ENCODE measurements around the gene ARL3.

Gene ARL3

DNA sequence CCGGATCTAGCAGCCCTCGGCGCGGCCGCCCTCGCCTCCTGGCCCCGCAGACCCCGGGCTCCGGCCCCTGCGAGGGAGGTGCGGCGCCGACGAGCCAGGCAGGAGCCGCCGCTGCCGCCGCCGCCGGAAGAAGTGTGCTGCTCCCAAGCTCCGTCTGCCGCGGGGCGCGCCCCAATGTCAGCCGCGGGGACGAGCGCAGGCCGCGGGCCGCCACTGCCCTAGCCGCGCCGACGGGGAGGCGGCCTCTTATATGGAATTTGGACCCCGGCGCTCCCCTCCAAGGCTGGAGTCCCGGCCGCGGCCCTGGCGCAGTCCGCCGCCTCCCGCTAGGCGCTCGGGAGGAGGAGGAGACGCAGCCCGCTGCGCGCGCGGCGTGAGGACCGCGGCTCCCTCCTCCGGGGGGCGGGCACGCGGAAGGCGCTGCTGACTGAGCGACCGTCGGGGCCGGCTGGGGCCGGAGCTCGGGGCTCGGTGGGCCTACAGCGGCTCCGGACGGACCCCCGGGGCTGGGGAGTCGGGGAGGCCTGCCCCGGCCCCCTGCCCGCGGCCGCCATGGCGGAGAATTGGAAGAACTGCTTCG is 70.0 kb downstream of the ARL3 start, which contains the start of gene TRIM8:
TSS of gene TRIM8 (plus strand) at position 414 of the 580 bp plus-strand sequence. CDS start at position 553, 139 bp downstream.
- no peak for FAIRE-seq
- no peak for TF ChIP-seq TAF1 (IDR thresholded peaks at IDR 0.05; ENCODE audit: low read depth, low read length)
- TF ChIP-seq POLR2AphosphoS5 (IDR thresholded peaks at IDR 0.05; ENCODE audit: low read depth, low read length), result 0 out of 2 replicates have a peak, but pooled peaks have one; percentile 21
- TF ChIP-seq POLR2A (IDR thresholded peaks at IDR 0.05; ENCODE audit: low read depth, low read length), result no peak
- no peak for TF ChIP-seq POU2F2 (IDR thresholded peaks at IDR 0.05; ENCODE audit: low read depth, low read length)
- TF ChIP-seq SPI1 (IDR thresholded peaks at IDR 0.05; ENCODE audit: low read depth, low read length), result no peak
- TF ChIP-seq PAX5 (IDR thresholded peaks at IDR 0.05; ENCODE audit: insufficient read depth, low read length, severe bottlenecking), result no peak
- no peak for DNase-seq (ENCODE audit: insufficient read length, low spot score)

DNA sequence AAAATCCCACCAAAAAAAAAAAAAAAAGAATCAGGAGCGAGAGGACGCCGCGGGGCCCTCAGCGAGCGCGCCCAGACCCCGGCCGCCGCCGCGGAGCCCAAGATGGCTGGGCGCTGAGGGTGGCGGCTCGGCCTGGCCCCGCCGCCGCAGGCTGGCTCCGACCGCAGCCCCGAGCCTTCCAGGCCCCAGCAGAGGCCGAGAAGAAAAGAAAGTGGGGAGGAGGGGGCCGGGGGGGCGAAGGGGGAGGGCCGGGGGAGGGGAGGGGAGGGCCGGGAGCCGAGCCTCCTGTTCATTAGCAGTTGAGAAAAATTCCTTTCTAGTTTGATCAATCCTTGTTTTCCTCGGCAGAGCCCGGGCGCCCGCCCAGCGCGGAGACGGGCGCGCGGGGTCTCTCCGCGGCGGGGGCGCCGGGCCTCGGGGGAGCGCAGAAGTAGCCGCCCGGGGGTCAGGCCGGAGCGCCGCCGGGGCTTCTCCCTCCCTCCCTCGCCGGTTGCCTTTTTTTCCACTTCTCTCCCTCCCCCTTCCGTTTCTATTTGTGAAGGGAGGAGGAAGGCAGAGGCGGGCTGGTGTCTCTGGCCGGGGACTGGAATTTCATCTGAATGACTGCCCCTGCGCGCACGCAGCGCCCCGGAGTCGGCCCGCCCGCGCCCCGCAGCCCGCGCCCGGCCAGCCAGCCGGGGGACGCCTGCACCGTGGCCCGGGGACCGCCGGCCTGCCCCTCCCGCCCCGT is 70.7 kb downstream of the ARL3 start:
- DNase-seq (ENCODE audit: insufficient read length, low spot score) (no peak), FAIRE-seq (peak; percentile 45)

GRCh38 chr10:102642736-102643335 is 71.4 kb downstream of the ARL3 start:
- DNase-seq (ENCODE audit: insufficient read length, low spot score), result no peak

More for the DNA sequence above, 70.7 kb downstream of the ARL3 start:
- TF ChIP-seq SPI1 (IDR thresholded peaks at IDR 0.05; ENCODE audit: low read depth, low read length) (no peak), TAF1 (IDR thresholded peaks at IDR 0.05; ENCODE audit: low read depth, low read length) (no peak), POLR2A (IDR thresholded peaks at IDR 0.05; ENCODE audit: low read depth, low read length) (no peak), PAX5 (IDR thresholded peaks at IDR 0.05; ENCODE audit: insufficient read depth, low read length, severe bottlenecking) (no peak), POU2F2 (IDR thresholded peaks at IDR 0.05; ENCODE audit: low read depth, low read length) (no peak), POLR2AphosphoS5 (IDR thresholded peaks at IDR 0.05; ENCODE audit: low read depth, low read length) (no peak)

GRCh38 chr10:102641880-102642735 is 72.1 kb downstream of the ARL3 start:
- peak; percentile 79 for DNase-seq (ENCODE audit: insufficient read length, low spot score)
- TF ChIP-seq POLR2A (IDR thresholded peaks at IDR 0.05; ENCODE audit: low read depth, low read length), result no peak; the same call in 1 of the 2 replicates
- no peak for TF ChIP-seq POLR2AphosphoS5 (IDR thresholded peaks at IDR 0.05; ENCODE audit: low read depth, low read length)
- no peak; the same call in 1 of the 2 replicates for TF ChIP-seq POU2F2 (IDR thresholded peaks at IDR 0.05; ENCODE audit: low read depth, low read length)
- TF ChIP-seq TAF1 (IDR thresholded peaks at IDR 0.05; ENCODE audit: low read depth, low read length), result no peak
- FAIRE-seq, result peak; percentile 97

More at GRCh38 chr10:102642736-102643335, 71.4 kb downstream of the ARL3 start:
- FAIRE-seq, result no peak
- no peak for TF ChIP-seq POLR2AphosphoS5 (IDR thresholded peaks at IDR 0.05; ENCODE audit: low read depth, low read length)
- TF ChIP-seq PAX5 (IDR thresholded peaks at IDR 0.05; ENCODE audit: insufficient read depth, low read length, severe bottlenecking), result no peak
- no peak for TF ChIP-seq SPI1 (IDR thresholded peaks at IDR 0.05; ENCODE audit: low read depth, low read length)
- no peak for TF ChIP-seq POU2F2 (IDR thresholded peaks at IDR 0.05; ENCODE audit: low read depth, low read length)
- TF ChIP-seq POLR2A (IDR thresholded peaks at IDR 0.05; ENCODE audit: low read depth, low read length), result no peak
- TF ChIP-seq TAF1 (IDR thresholded peaks at IDR 0.05; ENCODE audit: low read depth, low read length), result no peak

DNA sequence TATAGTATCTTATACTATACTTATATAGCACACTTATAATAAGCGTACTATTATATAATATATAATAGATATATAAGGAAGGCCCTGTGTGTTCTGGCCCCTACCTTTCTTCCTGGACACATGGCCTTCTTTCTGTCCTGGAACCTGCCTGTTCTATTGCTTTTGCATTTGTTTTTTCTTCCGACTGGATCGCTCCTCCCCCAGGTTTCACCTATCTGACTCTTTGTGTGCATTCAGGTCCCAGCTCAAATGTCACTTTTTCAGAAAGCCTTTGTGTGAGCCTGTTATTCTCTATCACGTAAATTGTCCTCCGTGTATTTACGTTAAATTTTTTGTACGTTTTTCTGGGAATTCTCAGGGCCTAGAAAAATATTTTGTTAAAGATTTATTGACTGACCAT is 72.8 kb downstream of the ARL3 start:
- FAIRE-seq (no peak), DNase-seq (ENCODE audit: insufficient read length, low spot score) (no peak)
- no peak for TF ChIP-seq POLR2AphosphoS5 (IDR thresholded peaks at IDR 0.05; ENCODE audit: low read depth, low read length)
- no peak for TF ChIP-seq POLR2A (IDR thresholded peaks at IDR 0.05; ENCODE audit: low read depth, low read length)
- no peak for TF ChIP-seq SPI1 (IDR thresholded peaks at IDR 0.05; ENCODE audit: low read depth, low read length)
- no peak for TF ChIP-seq POU2F2 (IDR thresholded peaks at IDR 0.05; ENCODE audit: low read depth, low read length)
- no peak for TF ChIP-seq PAX5 (IDR thresholded peaks at IDR 0.05; ENCODE audit: insufficient read depth, low read length, severe bottlenecking)
- no peak for TF ChIP-seq TAF1 (IDR thresholded peaks at IDR 0.05; ENCODE audit: low read depth, low read length)

GRCh38 chr10:102639537-102639936 is 74.7 kb downstream of the ARL3 start:
- DNase-seq (ENCODE audit: insufficient read length, low spot score), result no peak
- FAIRE-seq, result no peak
- TF ChIP-seq TAF1 (IDR thresholded peaks at IDR 0.05; ENCODE audit: low read depth, low read length) (no peak), POLR2AphosphoS5 (IDR thresholded peaks at IDR 0.05; ENCODE audit: low read depth, low read length) (no peak), POU2F2 (IDR thresholded peaks at IDR 0.05; ENCODE audit: low read depth, low read length) (no peak), POLR2A (IDR thresholded peaks at IDR 0.05; ENCODE audit: low read depth, low read length) (no peak), SPI1 (IDR thresholded peaks at IDR 0.05; ENCODE audit: low read depth, low read length) (no peak), PAX5 (IDR thresholded peaks at IDR 0.05; ENCODE audit: insufficient read depth, low read length, severe bottlenecking) (no peak)

- TF ChIP-seq POLR2AphosphoS5 (IDR thresholded peaks at IDR 0.05; ENCODE audit: low read depth, low read length) (no peak), SPI1 (IDR thresholded peaks at IDR 0.05; ENCODE audit: low read depth, low read length) (0 out of 2 replicates have a peak, but pooled peaks have one; percentile 10)
- DNase-seq (ENCODE audit: insufficient read length, low spot score) (no peak), FAIRE-seq (peak; percentile 62)
Measured at GRCh38 chr10:102635377-102635776, 78.8 kb downstream of the ARL3 start.

- FAIRE-seq (no peak), DNase-seq (ENCODE audit: insufficient read length, low spot score) (no peak)
- TF ChIP-seq TAF1 (IDR thresholded peaks at IDR 0.05; ENCODE audit: low read depth, low read length) (no peak), POU2F2 (IDR thresholded peaks at IDR 0.05; ENCODE audit: low read depth, low read length) (no peak), POLR2A (IDR thresholded peaks at IDR 0.05; ENCODE audit: low read depth, low read length) (no peak), PAX5 (IDR thresholded peaks at IDR 0.05; ENCODE audit: insufficient read depth, low read length, severe bottlenecking) (no peak), POLR2AphosphoS5 (IDR thresholded peaks at IDR 0.05; ENCODE audit: low read depth, low read length) (no peak), SPI1 (IDR thresholded peaks at IDR 0.05; ENCODE audit: low read depth, low read length) (no peak)
Measured at GRCh38 chr10:102634686-102635085, 79.5 kb downstream of the ARL3 start.
